AG04449 (cell line): ENCODE data around the gene MBNL2.

Source experiments
- CTCF ChIA-PET: fragments of 350-600 bp; formaldehyde crosslinking; extraction: SDS; loops from one replicate; lab custom pipeline; 2021; ENCODE audit warnings: antibody characterized with exemption; lab: Yijun Ruan, JAX
- POLR2A ChIA-PET: fragments of 400-600, 350-600 bp; formaldehyde crosslinking; extraction: SDS; loops from one replicate; lab custom pipeline; 2020; ENCODE audit warnings: antibody characterized with exemption, inconsistent platforms; lab: Yijun Ruan, JAX
- DNase-seq: peaks from one replicate; pipeline ENCODE4 v3.0.0-alpha.2; 2010; ENCODE audit warnings: low read depth, low spot score
- H3K4me3 ChIP-seq: 2 replicates; pipeline ENCODE4 v1.5.1; 2011; ENCODE audit warnings: low read depth, mild to moderate bottlenecking, control low read depth, low read length
- CTCF ChIP-seq: IDR thresholded peaks from one replicate; pipeline ENCODE4 v1.5.1; 2011; ENCODE audit warnings: mild to moderate bottlenecking, moderate library complexity, low read length, control low read depth, inconsistent platforms; ENCODE audit not compliant: insufficient read depth; ENCODE audit errors: missing control alignments

The MBNL2 gene

GRCh38 chr13:97242755-97243497 lies 20.8 kb downstream of the MBNL2 start:
- DNase-seq, result no peak
- ChIA-PET CTCF (no interaction called here), POLR2A (no interaction called here)
- no peak for TF ChIP-seq CTCF
- no peak overlapping the region for H3K4me3 ChIP-seq

GRCh38 chr13:97243915-97244781 lies 22.0 kb downstream of the MBNL2 start:
- ChIA-PET CTCF (no interaction called here), POLR2A (no interaction called here)
- DNase-seq, result no peak
- H3K4me3 ChIP-seq, result no peak overlapping the region
- no peak for TF ChIP-seq CTCF

- DNase-seq, result no peak
- no peak overlapping the region for H3K4me3 ChIP-seq
- CTCF ChIA-PET, result interaction anchor here (1.1 kb wide), 1 partner anchor 135 kb away, joined by 5 read pairs; no protein-coding TSS in a partner anchor
- no peak for TF ChIP-seq CTCF
- POLR2A ChIA-PET, result no interaction called here
Observed at GRCh38 chr13:97245011-97245410, 22.9 kb downstream of the MBNL2 start.

GRCh38 chr13:97246596-97247158 lies 24.5 kb downstream of the MBNL2 start:
- TF ChIP-seq CTCF, result no peak
- DNase-seq, result no peak
- POLR2A ChIA-PET, result no interaction called here
- CTCF ChIA-PET, result no interaction called here
- no peak overlapping the region for H3K4me3 ChIP-seq

- DNase-seq, result no peak
- no peak overlapping the region for H3K4me3 ChIP-seq
- no peak for TF ChIP-seq CTCF
- CTCF ChIA-PET, result interaction anchor here (1.9 kb wide), 1 partner anchor 12 kb away, joined by 5 read pairs; no protein-coding TSS in a partner anchor
- POLR2A ChIA-PET, result interaction anchor here (0.6 kb wide), 1 partner anchor 26 kb away, joined by 3 read pairs; no protein-coding TSS in a partner anchor
Observed at GRCh38 chr13:97248243-97248642, 26.1 kb downstream of the MBNL2 start.
